Endothelial cell of umbilical vein (primary cell): ENCODE measurements around the gene TPO.

Source experiments
- CTCF ChIP-seq, 2 donors: IDR thresholded peaks; 1 replicate in 1 of 2; 2 replicates in 1 of 2; pipeline ENCODE4 v1.5.1; 2011; ENCODE audit warnings: low read length in 2 of 2, mild to moderate bottlenecking in 2 of 2, moderate library complexity in 2 of 2, control low read depth in 1 of 2, inconsistent platforms in 1 of 2, low read depth in 1 of 2; ENCODE audit not compliant: insufficient read depth in 1 of 2; ENCODE audit errors: extremely low read depth in 1 of 2
- JUN ChIP-seq: IDR thresholded peaks from 2 replicates; pipeline ENCODE4 v1.6.1; 2011; ENCODE audit warnings: borderline replicate concordance, low read depth; ENCODE audit not compliant: insufficient read length, insufficient read depth
- POLR2A ChIP-seq: IDR thresholded peaks from 2 replicates; pipeline ENCODE4 v1.6.1; 2012; ENCODE audit warnings: low read depth, mild to moderate bottlenecking, control low read depth, low read length

- no peak for TF ChIP-seq CTCF (IDR thresholded peaks at IDR 0.05; ENCODE audit: extremely low read depth in 1 of 2, insufficient read depth in 1 of 2, low read depth in 1 of 2, low read length in 2 of 2)
- no peak for TF ChIP-seq POLR2A
- no peak for TF ChIP-seq JUN
Observed at GRCh38 chr2:1561811-1562421, 148.7 kb downstream of the TPO start.
